ENCODE data around the gene IQSEC1.
A peak's percentile ranks its signal among the peaks of the same experiment; 100 is the strongest.

The IQSEC1 gene

DNA sequence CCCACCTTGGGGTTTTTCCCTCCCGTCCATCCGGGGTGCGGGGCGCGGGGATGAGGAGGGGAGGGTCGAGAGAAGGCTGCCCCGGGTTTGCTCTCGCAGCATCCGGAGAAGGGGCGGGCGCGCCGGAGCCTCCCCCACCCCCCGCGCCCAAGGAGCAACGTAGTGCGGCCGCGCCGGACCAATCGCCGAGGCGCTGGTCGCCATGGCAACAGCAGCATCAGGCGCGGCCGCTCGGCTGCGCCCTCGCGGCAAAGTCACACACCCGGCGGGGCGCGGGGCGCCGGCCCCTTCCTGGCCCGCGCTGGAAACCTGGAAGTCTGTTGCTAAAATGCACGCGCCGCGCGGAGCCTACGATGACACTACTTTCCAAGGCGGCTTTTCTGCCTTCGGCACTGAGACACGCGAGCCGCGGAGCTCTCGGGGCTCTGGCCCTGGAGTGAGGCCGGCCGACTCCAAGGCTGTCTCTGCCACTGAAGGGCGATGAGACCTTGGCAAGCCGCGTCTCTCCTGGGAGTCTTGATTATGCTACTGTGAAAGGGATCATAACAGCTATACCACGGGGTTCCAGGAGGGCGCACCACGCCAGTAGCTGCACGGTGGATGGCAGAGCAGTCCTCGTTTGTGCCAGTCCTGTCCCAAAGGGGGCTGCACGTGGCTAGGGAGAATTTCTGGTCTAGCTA is at the start of gene IQSEC1:
Gene IQSEC1, minus strand, starts transcription at position 104 of the 680 bp plus-strand sequence. CDS start 415 bp downstream, outside the sequence.
- peak; percentile 79 for DNase-seq

DNA sequence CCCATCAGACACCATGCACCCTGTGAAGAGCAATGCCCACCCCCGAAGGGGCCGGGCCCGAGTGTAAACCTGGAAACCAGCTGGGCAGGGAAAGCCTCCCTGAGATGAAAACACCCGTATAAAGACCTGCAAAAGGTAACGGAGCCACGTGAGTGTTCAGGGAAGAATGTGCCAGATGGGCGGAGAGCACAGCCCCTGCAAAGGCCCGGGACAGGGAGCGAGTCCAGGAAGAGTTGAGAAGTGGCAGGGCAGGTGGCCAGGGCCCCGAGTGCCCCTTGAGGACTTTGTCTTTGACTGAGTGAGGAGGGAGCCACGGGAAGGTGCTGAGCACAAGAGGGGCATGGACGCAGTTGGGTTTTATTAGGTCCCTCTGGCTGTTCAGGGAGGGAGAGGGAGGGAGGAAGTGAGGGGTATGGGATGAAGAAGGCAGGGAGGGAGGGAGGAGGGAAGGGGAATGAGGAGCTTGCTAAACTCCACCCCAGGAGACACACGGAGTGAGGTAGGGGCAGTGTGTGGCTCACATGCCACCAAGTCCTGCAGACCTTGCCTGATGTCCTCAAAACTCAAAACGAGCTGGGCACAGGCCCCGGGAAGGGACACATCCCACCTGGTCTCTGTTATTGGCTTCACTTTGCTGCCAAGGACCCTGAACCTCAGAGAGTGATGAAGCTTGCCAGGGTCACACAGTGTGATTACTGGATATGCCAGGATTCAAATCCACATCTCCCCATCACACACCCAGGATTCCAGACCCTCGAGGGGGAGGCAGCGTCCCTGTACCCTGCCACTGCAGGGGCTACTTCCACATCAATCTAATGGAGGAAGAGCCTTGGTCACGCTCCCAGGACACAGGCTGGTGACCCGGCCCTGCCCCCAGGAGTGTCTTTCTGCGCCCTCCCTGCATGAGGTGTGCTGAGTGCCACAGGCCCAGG is 49.1 kb upstream of the IQSEC1 start:
- DNase-seq: no peak

DNA sequence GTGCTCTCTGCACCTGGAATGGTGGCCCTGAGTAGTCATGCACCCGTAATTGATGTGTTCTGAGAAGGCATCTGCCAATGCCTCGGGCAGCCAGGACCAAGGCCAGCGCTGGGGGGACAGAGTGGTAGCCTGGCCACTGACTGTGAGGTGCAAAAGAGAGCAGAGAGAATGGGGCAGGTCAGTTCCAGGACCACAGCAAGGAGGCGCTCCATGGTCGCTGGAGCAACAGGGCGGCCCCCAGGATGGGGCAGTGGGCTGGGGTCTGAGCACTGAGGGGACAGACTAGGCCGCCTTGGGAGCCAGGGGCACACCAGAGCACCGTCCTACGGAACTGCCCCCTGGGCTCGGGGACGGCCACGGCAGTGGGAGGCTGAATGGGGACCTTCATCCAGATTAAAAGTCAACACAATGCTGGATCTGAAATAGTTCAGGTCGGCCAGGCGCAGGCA is 48.3 kb upstream of the IQSEC1 start:
- DNase-seq: no peak

DNA sequence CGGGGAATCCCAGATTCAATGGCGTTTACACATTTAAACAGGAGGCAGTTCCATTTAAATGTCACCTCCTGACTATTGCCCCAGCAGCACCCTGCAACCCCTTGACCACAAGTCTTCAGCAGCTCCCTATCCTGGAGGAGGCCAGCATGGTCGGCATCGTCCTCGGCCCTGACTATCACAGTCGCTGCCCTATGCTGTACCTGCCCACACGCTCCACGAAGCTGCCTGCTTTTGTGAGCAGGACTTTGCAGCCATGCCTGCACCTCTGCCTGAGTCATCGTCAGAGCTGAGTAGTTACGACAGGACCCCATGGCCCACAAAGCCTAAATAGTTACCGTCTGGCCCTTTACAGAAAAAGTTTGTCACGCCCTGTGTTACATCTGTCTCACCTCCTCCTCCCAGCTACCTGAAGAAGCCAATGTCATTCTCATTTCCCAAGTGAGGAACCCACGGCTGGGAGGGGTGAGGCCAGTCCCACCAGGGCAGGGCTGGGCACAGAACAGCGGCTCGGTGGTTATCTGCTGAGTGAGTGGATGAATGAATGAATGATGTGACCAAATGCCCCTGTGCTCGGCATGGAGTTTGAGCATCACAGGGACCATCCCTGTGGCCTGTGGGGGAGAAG is 47.8 kb upstream of the IQSEC1 start:
- no peak for DNase-seq

DNA sequence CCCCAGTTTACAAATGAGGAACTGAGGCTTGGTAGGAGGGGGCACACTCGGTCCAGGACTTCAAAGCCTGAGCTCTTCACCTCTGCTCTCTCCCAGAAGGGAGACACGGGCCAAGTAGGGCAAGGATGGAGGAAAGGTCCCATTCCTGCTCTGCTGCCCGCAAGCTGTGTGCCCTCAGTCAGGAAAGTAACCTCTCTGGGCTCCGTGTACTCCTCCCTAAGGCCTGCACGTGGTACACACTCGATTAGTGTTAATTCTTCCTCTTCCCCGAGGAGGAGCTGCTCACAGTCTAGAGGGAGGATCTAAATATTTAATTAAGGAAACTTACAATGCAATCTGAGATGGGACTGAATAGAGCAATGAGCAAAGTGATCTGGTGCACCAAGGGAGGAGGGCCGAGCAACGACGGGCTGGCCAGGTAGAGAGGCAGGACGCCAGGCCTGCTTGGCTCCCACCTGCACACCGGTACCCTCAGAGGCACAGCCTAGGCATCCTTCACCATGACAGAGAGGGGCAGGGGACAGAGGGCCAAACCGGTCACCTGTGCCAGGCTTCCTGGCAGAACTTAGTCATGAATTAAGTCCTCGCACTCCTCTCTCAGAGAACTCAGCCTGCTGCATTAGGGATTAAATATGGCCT is 47.2 kb upstream of the IQSEC1 start:
- DNase-seq: no peak

DNA sequence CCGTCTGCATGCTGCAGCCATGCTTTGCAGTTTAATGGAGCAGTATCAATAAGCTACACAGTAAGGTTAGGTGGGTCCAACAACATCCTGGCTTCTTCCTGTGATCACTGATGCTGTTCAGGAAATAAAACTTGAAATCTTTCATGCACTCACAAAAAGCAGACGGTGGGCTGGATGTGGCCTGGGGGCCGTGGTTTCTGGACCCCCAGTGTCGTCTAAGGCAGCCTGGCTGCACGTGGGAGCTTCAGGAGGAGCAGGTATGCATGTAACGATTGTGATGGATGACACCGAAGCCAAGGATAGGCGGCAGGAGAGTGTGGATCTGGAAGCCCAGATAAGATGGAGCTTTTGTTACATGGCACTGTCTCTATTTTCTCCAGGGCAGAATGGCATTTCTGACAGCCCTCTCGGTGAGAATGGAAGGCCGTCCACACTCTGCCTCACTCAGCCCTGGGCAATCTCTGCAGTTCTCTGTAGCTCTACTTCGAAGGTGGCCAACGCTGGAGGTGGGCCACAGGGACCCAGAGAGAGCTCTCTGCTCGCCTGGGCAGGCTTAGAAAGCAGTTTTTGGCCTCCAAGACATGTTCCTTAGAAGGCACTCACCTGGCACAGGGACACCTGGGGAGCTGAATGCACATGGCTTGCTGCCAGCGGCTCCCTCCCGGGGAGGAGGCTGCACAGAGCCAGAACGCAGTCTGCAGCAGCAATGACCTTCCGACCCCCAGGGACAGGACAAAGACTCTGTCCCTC is 46.4 kb upstream of the IQSEC1 start:
- DNase-seq: peak; percentile 60

DNA sequence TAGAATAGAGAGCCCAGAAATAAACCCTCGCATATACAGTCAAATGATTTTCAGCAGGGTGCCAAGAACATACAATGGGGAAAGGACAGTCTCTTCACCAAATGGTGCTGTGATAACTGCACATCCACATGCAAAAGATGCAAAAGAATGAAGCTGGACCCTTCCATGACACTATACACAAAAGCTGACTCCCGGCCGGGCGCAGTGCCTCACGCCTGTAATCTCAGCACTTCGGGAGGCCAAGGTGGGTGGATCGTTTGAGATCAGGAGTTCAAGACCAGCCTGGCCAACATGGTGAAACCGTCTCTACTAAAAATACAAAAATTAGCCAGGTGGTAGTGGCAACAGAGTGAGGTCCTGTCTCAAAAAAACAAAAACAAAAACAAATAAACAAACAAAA is 43.2 kb upstream of the IQSEC1 start:
- DNase-seq: no peak

DNA sequence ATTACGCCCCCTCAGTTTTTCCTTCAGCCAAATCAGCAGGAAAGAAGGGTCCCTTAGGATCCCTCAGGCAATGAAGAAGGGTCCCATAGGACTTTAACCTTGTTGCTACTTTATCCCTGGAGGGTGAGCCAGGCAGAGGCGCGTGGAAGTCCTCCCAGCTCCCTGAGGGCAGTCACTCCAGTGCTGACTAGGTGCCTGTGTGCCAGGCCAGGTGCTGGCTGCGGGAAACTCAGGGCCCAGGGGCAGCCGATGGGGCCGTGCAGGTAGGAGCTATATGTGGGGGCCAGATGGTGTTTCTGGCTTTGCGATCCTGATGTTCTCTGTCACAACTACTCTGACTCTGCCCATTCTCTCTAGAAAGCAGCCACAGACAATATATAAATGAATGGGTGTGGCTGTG is 42.8 kb upstream of the IQSEC1 start:
- DNase-seq: no peak

DNA sequence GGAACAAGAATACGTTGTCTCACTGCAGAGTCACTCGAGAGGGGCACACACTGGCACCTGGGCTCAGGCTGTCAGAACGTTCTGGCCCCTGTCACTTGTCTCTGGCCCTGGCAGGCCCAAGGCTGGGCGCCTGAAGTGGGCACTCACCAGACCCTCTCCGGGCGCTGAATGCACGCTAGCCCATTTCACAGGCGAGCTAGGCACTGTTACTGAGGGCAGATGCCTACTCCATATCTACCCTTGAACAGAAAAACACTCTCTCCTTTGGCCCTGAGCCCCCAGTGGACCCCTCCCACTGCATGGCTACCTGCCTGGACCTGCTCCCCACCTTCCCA is 42.3 kb upstream of the IQSEC1 start:
- no peak for DNase-seq

DNA sequence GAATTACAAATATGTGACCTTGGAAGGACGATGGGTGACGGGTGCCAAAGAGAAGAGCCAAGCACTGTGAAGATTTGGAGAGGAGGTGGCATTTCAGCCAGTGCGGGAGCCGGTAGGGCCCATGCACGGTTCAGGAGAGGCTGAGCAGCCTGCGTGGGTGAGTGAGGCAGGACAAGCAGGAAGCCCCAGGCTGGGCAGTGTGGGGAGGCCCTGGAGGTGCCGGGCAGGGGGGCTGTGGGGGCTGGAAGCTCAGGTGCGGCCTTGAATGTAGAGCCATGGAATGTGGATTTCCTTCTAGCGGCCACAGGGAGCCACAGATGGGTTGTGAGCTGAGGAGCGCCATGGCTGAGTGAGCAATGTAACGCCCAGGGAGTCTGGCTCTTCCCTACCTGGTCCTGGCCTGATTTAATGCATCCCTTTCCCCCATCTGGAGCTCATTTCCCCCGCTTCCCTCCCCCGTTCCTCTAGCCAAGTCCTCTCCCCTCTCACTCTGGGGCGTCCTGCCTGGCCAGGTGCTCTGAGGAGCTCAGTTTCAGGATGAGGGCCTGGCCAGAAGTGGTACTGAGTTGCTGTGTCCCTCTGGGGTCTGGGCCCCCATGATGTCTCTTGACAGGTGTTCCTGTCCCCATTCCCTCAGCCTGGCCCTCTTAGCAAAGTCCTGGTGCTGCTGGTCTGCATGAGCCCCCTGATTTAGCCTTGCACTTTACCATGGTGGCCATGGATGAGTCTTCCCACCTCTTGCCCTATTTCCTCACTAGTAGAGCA is 41.8 kb upstream of the IQSEC1 start:
- no peak for DNase-seq

DNA sequence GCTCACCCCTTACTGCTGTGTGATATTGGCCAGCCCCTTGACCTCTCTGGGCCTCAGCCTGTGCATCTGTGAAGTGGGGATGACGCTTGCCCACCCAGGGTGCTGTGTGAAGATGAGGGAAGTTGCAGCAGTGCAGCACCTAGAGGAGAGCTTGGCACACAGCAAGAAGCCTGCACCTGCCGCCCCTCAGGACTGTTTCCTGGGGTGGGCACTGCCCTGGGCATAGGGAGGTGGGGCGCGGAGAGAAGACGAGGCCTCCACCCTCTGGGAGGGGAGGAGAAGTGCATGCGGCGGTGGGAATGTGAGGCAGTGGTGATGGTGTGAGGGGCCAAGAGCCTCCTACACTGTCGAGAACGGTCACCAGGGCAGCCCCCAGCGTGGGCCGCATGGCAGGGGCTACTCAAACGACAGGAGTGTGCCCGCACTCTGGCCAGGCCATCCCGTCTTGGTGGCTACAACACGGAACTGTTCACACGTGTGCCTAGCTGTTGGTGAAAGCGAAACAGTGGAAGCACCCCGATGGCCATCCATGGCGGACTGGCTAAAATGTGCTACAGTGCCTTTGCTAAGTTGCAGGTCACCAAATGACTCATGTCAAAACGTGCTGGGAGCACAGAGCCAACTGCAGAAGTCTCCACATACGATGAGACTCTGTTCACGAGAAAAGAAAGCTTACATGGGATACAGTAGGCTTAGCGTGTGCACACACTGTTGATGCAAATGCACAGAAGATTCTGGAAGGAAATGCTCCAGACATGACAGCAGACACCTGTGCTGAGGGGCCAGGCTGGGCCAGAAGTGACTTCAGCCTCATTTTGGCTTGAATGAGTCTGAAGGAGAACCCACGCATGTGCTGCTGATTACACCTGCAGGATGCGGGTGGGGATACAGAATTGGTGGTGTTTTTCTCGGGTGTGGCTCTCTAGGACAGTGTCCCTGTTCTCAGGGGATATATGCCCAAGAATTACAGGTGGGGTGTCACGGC is 40.4 kb upstream of the IQSEC1 start:
- DNase-seq: no peak

DNA sequence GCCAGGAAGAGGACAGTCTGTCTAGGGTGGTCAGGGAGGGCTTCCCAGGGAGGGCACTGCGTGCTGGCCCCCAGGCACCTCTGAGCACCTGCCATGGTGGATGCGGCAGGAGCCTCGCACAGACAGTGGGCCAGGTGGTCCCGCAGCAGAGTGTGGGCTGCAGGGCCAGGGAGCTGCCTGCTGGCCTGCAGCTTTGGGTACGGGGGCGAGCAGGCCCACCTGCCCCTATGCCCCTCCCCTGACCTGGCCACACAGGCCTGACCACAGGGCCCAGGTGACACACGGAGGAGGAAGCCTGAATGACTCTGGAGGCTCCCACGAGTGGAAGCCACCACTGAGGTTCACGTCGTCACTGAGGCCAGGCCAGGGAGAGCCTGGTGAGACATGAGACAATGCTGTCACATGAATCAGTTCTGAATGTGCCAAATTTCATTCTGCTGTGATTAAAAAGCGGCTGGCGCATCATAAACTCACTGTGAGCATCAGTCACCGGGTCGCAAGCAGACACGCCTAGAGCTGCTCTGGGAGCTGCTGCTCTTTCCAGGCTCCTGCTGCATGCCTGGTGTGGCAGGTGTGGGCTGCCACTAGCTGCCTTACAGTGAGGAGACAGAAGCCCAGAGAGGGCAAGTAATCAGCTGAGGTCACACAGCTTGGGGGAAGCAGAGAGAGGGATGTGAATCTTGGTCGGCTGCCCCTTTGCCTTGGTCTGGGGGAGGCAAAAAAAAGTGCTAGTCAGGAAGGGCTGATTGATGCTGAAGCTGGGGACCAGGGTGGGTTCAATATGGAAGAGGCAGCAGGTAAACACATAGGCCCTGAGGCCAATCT is 39.5 kb upstream of the IQSEC1 start:
- no peak for DNase-seq

DNA sequence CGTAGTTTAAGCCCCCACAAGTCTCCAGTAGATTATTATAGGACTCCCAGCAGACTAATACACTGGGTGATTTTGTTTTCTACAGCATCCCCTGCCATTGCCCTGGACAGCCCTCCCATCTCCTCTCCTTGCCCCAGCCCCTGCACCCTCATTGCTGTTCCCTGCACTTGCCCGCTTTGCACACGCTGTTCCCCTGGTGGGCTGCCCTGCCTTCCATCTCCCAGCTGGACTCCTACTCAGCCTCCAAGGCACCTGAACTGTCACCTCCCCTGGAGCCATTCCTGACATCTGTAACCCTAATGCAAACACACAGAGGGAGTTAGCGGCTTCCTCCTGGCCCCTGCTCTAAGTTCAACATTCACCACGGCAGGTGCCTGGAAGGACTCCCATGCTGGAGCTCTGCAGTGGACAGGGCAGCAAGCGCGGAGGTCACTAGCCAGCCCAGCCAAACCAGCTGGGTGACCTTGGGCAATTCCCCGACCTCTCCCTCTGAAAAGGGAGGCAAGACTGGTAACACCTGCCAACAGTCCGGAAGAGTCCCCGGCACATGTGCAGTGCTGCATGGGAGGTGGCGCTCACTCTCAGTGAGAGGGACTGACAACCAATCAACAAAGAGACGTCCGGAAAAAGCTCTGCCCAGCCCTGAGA is 38.8 kb upstream of the IQSEC1 start:
- peak; percentile 78 for DNase-seq

DNA sequence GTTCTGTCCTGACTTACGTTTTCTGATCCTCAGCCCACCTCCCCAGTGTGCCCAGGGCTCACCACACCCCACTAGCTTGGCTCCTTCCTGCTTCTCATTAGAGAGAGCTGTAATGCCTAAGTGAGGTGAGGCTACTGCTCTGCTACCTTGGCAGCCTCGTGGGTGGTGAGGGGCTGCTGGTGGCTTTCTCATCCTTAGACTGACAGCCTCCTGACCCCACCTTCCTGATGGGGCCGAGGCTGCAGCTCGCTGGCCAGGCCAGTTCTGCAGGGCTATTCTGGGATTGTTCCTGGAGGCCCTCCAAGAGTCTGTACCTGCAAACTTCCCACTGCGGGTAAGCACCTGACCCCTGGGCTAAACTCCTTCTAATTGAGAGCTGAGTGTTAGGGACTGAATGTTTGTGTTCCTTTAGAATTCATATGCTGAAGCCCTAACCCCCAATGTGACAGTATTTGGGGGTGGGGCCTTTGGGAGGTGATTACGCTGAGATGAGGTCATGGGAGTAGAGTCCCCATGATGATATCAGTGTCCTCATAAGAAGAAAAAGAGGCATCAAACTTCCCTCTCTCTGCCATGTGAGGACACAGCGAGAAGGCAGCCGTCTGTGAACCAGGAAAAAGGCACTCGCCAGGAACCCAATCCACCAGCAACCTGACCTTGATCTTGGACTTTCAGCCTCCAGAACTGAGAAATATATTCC is 38.1 kb upstream of the IQSEC1 start:
- DNase-seq: no peak

DNA sequence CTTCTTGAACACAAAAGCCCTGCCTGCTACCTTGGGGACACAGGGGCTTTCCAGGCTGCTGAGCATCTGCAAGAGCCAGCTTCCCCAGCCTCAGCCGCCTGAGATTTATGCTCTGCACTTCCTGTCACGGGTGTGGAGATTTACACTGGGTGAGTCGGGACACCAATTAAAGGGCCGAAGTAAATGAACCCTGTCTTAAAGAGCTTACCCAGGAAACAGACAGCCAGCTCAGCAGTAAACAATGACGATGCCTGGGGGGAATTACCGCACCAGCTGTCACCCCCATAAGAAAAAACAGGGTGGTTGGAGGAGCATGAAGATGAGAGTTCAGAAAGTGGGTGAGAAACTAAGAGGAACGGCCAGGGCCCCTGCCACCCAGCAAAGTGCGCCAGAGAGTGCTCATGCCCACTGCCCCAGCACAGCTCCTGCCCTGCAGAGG is 37.5 kb upstream of the IQSEC1 start:
- DNase-seq: no peak

DNA sequence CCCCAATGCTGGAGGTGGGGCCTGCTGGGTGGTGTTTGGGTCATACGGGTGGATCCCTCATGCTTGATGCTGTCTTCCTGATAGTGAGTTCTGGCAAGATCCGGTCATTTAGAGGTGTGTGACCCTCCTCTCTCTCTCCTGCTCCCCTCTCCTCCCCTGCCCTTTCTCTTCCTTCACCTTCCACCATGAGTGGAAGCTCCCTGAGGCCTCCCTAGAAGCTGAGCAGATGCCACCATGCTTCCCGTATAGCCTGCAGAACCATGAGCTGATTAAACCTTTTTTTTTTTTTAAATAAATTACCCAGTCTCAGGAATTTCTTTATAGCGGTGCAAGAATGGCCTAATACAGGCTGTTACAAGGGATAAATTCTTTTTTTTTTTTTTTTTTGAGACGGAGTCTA is 36.3 kb upstream of the IQSEC1 start:
- DNase-seq: no peak

DNA sequence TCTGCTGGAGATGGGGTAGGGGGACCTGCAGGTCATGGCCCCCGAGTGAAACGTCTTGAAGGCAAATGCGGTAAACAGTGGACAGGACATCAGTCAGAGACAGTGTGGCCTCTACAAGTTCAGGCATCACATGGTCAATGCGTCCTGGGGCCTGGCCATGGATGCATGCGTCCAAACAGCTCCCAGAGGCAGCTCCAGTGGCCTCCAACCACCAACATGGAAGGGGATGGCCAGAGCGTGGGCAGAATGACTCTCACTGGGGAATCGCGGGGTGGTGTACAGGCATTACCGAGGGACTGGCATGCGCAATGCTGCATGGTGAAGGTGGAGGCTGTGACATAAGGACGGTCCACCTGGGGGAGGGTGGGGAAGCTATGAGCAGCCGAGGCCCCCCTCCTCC is 35.6 kb upstream of the IQSEC1 start:
- no peak for DNase-seq

DNA sequence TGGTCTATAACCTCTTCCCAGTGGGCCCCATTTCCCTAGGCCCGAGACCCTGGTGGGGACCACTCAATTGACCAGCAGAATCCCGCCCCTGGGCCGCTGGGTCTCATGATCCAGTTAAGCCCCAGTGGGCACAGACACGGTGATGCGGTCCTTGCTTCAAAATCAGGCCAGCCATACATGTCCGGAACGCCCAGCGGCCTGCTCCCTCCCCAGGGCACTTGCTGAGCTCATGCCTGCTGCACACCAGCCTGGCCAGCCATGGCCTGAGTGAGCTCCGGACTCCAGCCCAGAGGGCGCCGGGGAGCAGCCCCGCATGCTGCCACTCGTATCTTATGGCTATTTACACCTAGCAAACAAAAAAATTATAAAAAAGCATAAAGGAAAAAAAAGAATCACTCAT is 34.4 kb upstream of the IQSEC1 start:
- no peak for DNase-seq

Data from NCI-H146 (cell line).